SK-N-SH treated with all-trans-retinoic acid at 6 μM for 48 hours (cell line): ENCODE results near the gene LRRFIP2.

Experiments
- ATAC-seq: fragments of 200-7000 bp; cut with Tn5 transposase; 3 replicates; pipeline ENCODE4 v1.9.1; 2020; ENCODE audit warnings: mild to moderate bottlenecking, moderate library complexity
- ARNTL ChIP-seq: fragments of 450-650 bp; formaldehyde crosslinking; IDR thresholded peaks from 2 replicates; pipeline ENCODE4 v1.5.0; 2020; ENCODE audit warnings: low read depth, mild to moderate bottlenecking, moderate library complexity, borderline replicate concordance
- BACH2 ChIP-seq: fragments of 250-450 bp; sonication (Bioruptor Pico); IDR thresholded peaks from 2 replicates; pipeline ENCODE4 v1.9.0; 2021; ENCODE audit warnings: mild to moderate bottlenecking, borderline replicate concordance
- CREB5 ChIP-seq: fragments of 250-450 bp; sonication (Bioruptor Pico); IDR thresholded peaks from 2 replicates; pipeline ENCODE4 v1.5.1; 2020; ENCODE audit warnings: low read depth, mild to moderate bottlenecking, moderate library complexity
- CSDC2 ChIP-seq: fragments of 250-450 bp; sonication (Bioruptor Pico); IDR thresholded peaks from 2 replicates; pipeline ENCODE4 v1.5.0; 2020; ENCODE audit warnings: mild to moderate bottlenecking, moderate library complexity
- CSRNP3 ChIP-seq: fragments of 250-450 bp; sonication (Bioruptor Pico); IDR thresholded peaks from 2 replicates; pipeline ENCODE4 v1.5.1; 2021; ENCODE audit warnings: mild to moderate bottlenecking, moderate library complexity
- ESRRG ChIP-seq: fragments of 250-450 bp; sonication (Bioruptor Pico); IDR thresholded peaks from 2 replicates; pipeline ENCODE4 v1.6.1; 2021; ENCODE audit warnings: mild to moderate bottlenecking
- GLIS3 ChIP-seq: fragments of 250-450 bp; sonication (Bioruptor Pico); IDR thresholded peaks from 2 replicates; pipeline ENCODE4 v1.5.0; 2020; ENCODE audit warnings: mild to moderate bottlenecking, moderate library complexity
- ISL1 ChIP-seq: fragments of 250-450 bp; sonication (Bioruptor Pico); IDR thresholded peaks from 2 replicates; pipeline ENCODE4 v2.1.2; 2022; ENCODE audit warnings: mild to moderate bottlenecking, moderate library complexity
- PATZ1 ChIP-seq: fragments of 250-450 bp; sonication (Bioruptor Pico); IDR thresholded peaks from 2 replicates; pipeline ENCODE4 v1.8.0; 2020; ENCODE audit warnings: mild to moderate bottlenecking, moderate library complexity, borderline replicate concordance
- POU6F1 ChIP-seq: fragments of 250-450 bp; sonication (Bioruptor Pico); IDR thresholded peaks from 2 replicates; pipeline ENCODE4 v1.8.0; 2021; ENCODE audit warnings: low read depth, mild to moderate bottlenecking, moderate library complexity, borderline replicate concordance
- PPARA ChIP-seq: fragments of 250-450 bp; sonication (Bioruptor Pico); IDR thresholded peaks from 2 replicates; pipeline ENCODE4 v1.5.0; 2020; ENCODE audit warnings: mild to moderate bottlenecking, borderline replicate concordance
- RARB ChIP-seq: fragments of 250-450 bp; sonication (Bioruptor Pico); IDR thresholded peaks from 2 replicates; pipeline ENCODE4 v1.8.0; 2021; ENCODE audit warnings: mild to moderate bottlenecking, moderate library complexity
- SNAI2 ChIP-seq: fragments of 250-450 bp; sonication (Bioruptor Pico); IDR thresholded peaks from 2 replicates; pipeline ENCODE4 v1.5.0; 2020; ENCODE audit warnings: mild to moderate bottlenecking, moderate library complexity
- TCF4 ChIP-seq: fragments of 250-450 bp; sonication (Bioruptor Pico); IDR thresholded peaks from 2 replicates; pipeline ENCODE4 v1.8.0; 2021; ENCODE audit warnings: mild to moderate bottlenecking, moderate library complexity, borderline replicate concordance
- TOX ChIP-seq: fragments of 250-450 bp; sonication (Bioruptor Pico); IDR thresholded peaks from 2 replicates; pipeline ENCODE4 v1.8.0; 2021; ENCODE audit warnings: mild to moderate bottlenecking, moderate library complexity, borderline replicate concordance
- TSHZ2 ChIP-seq: fragments of 250-450 bp; sonication (Bioruptor Pico); IDR thresholded peaks from 2 replicates; pipeline ENCODE4 v1.5.0; 2020; ENCODE audit warnings: mild to moderate bottlenecking, moderate library complexity
- ZC3H10 ChIP-seq: fragments of 250-450 bp; sonication (Bioruptor Pico); IDR thresholded peaks from 2 replicates; pipeline ENCODE4 v1.5.1; 2021; ENCODE audit warnings: mild to moderate bottlenecking, moderate library complexity
- ZFP3 ChIP-seq: fragments of 250-450 bp; sonication (Bioruptor Pico); IDR thresholded peaks from 2 replicates; pipeline ENCODE4 v1.5.0; 2020; ENCODE audit warnings: mild to moderate bottlenecking, moderate library complexity
- ZFP30 ChIP-seq: fragments of 450-650 bp; formaldehyde crosslinking; IDR thresholded peaks from 2 replicates; pipeline ENCODE4 v1.5.0; 2022; ENCODE audit warnings: mild to moderate bottlenecking, moderate library complexity
- ZNF565 ChIP-seq: fragments of 450-650 bp; formaldehyde crosslinking; conservative IDR thresholded peaks from 2 replicates; pipeline ENCODE4 v1.5.0; 2020; ENCODE audit warnings: low read depth, mild to moderate bottlenecking, moderate library complexity
- ZNF70 ChIP-seq: fragments of 450-650 bp; formaldehyde crosslinking; IDR thresholded peaks from 2 replicates; pipeline ENCODE4 v1.5.0; 2020; ENCODE audit warnings: mild to moderate bottlenecking, moderate library complexity
- ZNF8 ChIP-seq: fragments of 450-650 bp; formaldehyde crosslinking; IDR thresholded peaks from 2 replicates; pipeline ENCODE4 v1.5.0; 2020; ENCODE audit warnings: mild to moderate bottlenecking, moderate library complexity

LRRFIP2 gene

GRCh38 chr3:37017683-37018082, 156.7 kb downstream of the LRRFIP2 start:
- TF ChIP-seq ZC3H10 (CRISPR knock-in tag) (no peak), ESRRG (CRISPR knock-in tag) (no peak), PATZ1 (CRISPR knock-in tag) (no peak), POU6F1 (CRISPR knock-in tag) (no peak), TOX (CRISPR knock-in tag) (no peak), SNAI2 (CRISPR knock-in tag) (no peak), CREB5 (CRISPR knock-in tag) (no peak), ZNF565 (no peak), ZFP3 (CRISPR knock-in tag) (no peak), CSRNP3 (CRISPR knock-in tag) (no peak), PPARA (CRISPR knock-in tag) (no peak), TCF4 (no peak), CSDC2 (no peak), ZFP30 (CRISPR knock-in tag) (no peak)
- no peak for ATAC-seq

- no peak for ATAC-seq
- TF ChIP-seq ESRRG (CRISPR knock-in tag) (no peak), ARNTL (no peak), ZFP30 (CRISPR knock-in tag) (no peak), TCF4 (no peak), ISL1 (CRISPR knock-in tag) (no peak), ZNF70 (CRISPR knock-in tag) (no peak), TOX (CRISPR knock-in tag) (no peak), BACH2 (CRISPR knock-in tag) (no peak), CREB5 (CRISPR knock-in tag) (no peak), ZC3H10 (CRISPR knock-in tag) (no peak), TSHZ2 (CRISPR knock-in tag) (no peak), RARB (no peak), PPARA (CRISPR knock-in tag) (no peak), SNAI2 (CRISPR knock-in tag) (no peak), GLIS3 (no peak), PATZ1 (CRISPR knock-in tag) (no peak), CSRNP3 (CRISPR knock-in tag) (no peak), ZNF8 (CRISPR knock-in tag) (no peak), ZFP3 (CRISPR knock-in tag) (no peak)
Measured at GRCh38 chr3:37016903-37017302, 157.5 kb downstream of the LRRFIP2 start.
